GM21737 (cell line): ENCODE results near the gene BNC2.

Experiments
- ATAC-seq: cut with Tn5 transposase; IDR thresholded peaks from one replicate; pipeline ENCODE4 v1.9.1; 2021; ENCODE audit warnings: mild to moderate bottlenecking, moderate library complexity; ENCODE audit not compliant: unreplicated experiment

The BNC2 gene

DNA sequence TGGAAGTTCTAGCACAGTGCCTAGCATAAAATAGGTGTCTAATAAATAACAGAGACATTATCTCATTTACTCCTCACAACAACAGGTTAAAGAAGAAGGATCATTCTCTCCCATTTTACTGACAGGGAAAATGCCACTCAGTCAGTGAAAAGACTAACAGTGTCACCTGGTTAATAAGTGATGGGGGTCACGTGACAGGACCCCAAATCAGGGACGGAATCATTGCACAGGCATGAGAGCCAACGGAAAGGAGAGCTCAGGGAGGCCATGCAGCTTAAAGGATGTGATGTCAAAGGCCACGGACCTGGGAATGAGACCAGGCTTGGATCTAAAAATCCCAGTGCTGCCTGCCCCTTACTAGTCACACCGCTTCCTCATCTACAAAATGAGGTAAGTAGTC lies 101.2 kb downstream of the BNC2 start:
- ATAC-seq, result no peak

DNA sequence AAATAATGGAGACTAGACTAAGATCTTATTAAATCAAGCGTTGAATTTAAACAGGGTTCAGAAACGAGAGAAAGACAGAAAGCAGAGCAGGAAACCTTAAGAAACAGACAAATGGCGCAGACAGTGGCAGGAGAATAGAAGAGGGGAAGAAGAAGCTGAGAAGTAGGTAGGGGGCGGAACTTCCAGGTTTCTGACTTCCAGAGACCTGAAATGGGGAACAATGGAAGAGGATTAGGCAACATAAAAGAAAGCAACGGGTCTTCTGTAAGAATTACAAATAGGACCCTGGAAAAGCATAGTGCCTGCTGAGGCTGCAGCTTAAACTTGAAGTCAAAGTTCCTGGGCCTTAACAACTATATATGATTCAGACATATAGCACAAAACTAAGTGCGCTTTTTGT lies 101.7 kb downstream of the BNC2 start:
- no peak for ATAC-seq

DNA sequence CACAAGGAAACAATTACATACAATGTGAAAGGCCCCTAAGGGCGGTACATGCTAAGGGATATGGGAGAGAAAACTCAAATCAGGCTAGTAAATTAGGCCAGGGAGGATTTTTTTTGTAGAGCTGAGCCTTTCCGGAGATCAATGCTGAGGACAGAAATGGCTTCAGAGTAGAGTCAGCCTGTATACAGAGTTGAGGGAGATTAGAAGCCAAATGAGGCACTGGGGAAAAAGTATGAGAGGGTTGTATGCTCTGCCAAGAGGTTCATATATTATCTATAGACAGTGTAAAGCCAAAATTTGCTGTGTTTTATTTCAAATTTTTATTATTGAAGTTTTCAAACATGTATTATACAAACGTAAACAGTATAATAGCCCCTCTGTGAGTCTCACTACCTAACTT lies 103.1 kb downstream of the BNC2 start:
- no peak for ATAC-seq

DNA sequence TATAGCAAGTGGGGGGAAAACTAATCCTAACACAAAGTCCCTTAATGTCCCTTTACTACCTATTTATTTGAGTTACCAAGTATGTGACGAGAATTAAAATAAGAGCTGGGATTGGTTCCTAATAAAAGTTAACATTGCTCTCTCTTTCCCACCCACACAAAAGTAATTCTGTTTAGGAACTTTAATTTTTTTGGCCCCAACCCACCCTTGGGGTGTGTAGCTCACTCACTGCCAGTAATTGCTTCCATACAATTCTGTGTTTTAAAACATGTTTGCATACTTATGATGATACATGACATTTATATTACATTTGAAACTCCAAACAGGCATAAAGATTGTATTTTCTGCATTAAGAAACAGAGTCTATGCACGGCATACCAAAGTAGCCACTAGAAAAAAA lies 106.5 kb downstream of the BNC2 start:
- ATAC-seq, result no peak

DNA sequence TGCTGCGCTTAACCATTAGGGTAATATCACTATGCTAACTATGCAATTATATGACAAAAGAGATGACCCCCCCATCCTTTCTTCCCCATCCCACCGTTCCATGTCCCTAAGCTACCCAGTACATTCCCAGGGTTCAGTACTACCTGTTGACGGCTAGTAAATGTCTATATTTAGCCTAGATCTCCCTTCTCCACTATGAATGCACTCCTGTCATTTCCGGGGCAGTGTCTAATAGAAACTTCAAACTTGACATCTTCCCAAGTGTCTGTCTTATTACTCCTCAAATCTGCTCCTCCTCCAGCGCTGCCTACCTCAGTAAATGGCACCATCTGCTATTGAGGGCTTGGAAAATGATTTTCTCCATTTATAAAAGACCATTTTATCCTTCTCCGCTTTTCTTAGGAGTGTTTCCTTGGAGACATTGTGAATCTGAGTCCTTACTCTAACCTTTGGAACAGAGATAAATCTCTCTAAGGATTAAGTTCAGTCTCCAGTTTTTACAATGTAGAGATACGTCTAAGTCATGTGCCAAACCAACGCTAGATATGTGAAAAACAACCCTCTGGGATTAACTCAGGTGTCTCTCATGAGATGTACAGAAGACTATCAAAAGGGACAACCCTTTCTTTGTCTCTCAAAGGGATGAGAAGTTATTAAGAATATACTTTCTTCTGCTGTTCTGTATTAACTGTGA lies 114.9 kb downstream of the BNC2 start:
- ATAC-seq, result no peak

DNA sequence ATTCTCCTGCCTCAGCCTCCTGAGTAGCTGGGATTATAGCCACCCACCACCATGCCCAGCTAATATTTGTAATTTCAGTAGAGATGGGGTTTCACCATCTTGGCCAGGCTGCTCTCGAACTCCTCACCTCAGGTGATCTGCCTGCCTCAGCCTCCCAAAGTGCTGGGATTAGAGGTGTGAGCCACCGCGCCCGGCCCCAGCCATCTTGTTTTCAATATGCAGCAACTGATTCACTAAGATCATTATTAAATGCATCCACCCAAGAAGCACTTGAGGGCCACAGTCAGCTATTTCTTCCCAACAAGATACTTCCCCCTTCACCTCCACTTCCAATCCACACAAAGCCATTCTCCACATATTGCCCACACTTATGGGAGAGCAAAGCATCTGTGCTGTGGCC lies 115.8 kb downstream of the BNC2 start:
- no peak for ATAC-seq

DNA sequence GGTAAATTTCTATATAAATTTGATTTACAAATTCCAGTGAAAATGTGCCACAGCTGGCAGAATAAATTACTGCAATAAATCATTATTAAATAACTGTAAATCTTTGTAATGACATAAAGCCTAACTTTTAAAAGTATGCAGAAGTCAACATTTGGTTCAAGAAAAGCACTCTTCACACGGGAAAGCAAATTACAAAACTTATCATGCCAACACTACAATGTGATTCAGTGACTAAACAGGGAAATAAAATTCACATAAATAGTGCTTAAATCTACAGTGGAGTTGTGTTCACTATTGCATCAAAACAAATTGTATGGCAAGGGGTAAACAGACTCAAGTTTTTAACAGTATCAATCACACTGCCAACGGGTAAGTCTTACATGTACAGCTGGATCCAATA lies 117.2 kb downstream of the BNC2 start:
- ATAC-seq, result no peak

DNA sequence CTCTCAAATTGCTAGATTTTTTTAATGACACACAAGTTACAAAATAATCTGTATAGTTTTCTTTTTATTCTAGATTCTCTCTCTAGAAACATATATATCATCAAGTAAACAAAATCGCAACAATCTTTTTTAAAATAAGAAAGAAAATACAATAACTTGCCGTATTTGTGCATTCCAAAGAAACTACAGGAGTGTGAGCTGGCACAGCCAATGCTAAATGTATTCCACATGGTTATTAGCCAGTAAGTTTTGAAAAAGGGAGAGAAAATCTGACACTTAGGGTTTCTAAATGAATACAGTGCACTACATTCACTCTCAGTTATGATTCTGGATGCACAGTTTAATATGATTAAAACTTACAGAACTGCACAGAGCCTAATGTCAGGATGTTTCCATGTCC lies 117.9 kb downstream of the BNC2 start:
- ATAC-seq, result no peak

DNA sequence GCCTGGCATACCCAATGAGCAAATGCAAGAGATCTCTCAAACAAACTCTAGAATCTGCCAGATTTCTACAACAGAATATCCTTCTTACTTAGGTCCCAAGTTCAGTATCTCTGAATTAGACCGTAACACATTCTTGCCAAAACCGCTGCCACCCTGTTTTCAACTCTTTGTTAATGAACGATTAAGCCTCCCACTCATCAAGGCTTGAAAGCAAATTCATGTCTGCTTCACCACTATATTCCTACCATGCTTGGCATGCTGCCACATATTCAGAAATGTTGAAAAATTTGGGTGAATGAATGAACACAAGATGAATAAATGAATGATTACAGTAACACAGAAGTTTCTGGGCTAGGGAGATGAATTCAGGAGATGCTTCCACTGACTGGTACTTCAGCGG lies 119.9 kb downstream of the BNC2 start:
- no peak for ATAC-seq

DNA sequence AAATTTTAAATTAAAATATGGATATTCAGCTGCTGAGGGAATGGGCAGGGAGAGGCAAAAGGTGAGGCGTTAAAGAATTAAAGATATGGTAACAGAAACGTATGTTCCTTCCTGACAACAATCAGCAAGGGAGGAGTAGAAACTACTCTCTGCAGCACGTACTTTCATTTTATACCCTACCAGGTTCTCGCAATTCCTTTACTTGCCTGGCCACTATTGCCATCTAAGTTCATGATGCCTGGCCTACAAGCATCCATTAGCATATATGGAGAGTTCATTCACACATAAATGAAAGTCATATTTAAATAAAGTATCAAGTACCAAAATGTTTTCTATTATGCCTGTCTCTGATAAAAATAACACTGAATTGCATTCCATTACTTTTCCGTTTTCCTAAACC lies 125.1 kb downstream of the BNC2 start:
- no peak for ATAC-seq

DNA sequence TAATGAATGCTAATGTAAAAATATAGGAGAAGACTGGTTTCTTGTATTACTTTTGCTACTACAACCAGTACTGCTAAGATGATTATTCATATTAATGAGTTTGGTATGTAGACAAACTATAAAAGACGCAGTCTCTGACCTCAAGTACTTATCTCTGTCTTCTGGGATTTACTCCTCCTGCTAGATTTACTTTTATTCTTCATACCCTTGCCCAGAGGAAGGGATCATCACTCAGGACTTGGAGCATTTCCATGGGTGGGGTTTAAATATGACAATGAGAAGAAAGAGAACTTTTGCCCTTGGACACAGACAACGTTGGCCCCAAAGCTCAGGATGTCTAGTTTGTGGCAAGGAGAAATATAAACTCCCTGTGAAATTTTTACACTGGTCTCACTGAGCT lies 126.1 kb downstream of the BNC2 start:
- no peak for ATAC-seq

DNA sequence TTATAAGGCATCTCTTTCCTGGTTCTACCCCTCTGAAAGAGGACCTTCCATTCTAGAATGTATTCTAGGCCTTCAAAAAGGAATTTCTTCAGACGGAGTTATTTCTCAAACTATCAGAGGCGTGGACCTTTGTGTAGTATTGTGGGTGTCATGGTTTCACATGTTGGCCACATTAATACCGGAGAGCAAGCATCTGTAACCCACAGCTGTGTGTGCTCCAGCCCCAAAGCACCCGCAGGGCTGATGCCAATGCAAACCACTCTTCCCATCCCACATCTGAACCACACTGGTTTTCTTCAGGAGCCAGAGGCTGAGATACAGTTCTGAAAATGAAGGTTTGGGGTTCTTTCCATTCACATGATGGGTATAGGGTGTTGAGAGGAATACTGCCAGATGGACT lies 127.1 kb downstream of the BNC2 start:
- ATAC-seq, result no peak

DNA sequence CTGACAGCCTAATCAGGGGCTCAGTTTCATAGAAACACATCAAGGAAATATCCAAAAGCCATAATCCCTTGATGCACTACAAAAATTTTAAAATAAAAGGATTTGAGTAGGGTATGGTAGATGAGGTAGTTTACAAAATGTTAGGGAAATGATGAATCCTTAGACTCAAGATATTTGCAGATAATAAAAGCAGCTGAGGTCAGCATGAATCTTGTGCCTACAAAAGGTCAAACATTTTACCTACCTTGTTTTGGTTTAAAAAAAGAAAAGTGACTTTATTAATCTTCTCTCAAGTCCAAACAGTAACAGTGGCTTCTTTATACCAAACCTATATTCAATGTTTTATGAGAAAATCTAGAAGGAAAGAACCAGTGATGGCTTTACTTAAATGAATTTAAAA lies 135.5 kb downstream of the BNC2 start:
- no peak for ATAC-seq

DNA sequence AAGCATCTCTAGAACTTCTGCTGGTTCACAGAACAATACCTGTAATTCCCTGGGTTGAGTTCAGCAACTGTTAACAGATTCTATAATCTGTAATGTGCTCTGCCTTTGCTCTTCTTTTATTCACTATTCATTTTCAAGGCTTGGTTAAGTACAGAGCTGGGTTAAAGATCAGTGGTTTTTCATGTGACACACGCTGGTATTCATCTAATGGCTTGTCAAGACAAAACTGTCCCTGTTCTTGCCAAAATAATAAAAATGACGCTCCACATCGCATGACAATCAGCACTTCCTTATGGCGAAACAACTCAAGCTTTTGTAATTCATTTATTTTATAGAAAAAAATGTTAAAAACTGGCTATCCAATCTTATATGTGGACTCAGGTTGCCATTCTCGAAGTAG lies 137.9 kb downstream of the BNC2 start:
- no peak for ATAC-seq

DNA sequence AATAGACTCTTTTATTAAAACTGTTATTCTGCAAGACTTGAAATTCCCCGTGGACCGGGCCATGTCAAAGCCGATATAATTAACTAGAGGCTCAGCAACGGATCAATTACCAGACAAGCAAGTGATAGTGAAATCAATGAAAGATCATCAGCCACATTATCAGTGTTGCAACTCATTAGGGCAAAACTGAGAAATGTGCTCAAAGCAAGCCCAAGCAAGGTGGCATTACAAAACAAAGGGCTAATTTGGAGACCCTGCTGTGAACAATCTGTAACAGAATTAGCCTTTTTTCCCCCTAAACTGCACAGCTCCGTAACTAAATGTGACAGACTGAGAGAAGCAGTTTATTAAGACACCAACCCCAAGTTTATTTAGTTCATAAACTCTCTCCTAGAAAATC lies 140.3 kb downstream of the BNC2 start:
- ATAC-seq, result no peak

DNA sequence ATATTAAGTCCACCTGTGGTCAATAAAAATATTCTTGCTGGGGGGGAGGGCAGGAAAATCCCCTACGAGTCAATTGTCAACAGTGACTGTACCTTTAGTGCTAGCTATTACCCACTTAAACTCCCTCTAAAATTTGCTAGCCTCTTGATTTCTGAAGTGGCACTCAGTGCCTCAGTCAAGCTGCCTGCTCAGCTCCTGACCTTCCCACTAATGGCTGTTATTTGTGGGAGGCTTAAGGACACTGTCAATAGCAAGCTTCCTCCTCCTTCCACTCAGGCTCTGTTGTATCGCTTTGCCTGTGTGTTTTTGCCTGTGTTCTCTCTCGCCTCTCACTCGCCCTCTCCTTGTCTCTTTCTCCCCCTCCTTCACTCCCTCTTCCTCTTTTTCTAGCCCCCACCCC lies 140.8 kb downstream of the BNC2 start:
- ATAC-seq, result no peak

DNA sequence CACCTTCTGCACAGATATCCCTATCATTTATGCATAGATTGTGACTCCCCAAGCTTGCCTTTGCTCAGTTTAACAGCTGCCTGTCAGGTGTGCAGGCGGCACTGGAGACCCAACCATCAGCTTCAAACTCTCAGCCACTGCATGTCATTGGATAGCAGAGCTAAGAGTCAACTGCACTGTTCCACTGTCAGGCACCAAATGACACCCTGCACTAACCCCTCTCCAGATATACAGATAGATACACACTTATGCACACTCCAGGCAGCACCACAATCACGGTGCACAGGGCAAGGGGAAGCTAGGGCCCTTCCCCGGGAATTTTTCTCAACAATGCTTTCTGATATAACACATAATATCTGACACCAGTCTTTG lies 142.3 kb downstream of the BNC2 start:
- ATAC-seq, result no peak

DNA sequence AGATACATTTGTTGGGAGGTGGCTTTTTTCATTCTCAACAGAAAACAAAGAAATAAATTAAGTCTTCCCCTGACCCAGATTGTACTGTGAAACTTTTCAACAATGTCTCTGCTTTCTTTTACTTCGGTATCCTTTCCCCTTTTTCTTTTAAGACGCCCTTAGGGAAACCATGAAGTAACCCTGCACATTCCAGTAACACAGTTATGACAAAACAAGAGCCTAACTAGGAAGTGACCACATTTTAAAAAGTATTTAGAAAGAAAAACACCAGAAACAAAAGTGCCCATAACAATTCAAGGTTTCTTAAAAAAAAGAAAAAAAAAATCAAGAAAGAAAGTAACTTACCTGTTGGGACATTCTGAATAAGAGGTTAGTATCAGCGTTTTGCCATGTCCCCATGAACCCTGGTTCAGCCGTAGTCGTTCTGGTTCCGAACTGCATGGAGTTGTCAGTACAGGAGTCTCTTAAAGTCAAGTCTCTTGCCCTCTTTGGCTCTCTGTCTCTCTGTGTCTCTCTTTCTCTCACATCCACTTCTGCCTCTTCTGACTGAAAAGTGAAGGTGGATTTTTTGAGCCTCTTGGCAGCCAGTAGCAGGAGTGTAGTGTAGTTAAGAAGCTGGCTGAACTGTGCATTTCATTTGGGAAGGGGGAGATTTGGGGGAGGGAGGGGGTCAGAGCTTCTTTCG lies 142.9 kb downstream of the BNC2 start:
- no peak for ATAC-seq

DNA sequence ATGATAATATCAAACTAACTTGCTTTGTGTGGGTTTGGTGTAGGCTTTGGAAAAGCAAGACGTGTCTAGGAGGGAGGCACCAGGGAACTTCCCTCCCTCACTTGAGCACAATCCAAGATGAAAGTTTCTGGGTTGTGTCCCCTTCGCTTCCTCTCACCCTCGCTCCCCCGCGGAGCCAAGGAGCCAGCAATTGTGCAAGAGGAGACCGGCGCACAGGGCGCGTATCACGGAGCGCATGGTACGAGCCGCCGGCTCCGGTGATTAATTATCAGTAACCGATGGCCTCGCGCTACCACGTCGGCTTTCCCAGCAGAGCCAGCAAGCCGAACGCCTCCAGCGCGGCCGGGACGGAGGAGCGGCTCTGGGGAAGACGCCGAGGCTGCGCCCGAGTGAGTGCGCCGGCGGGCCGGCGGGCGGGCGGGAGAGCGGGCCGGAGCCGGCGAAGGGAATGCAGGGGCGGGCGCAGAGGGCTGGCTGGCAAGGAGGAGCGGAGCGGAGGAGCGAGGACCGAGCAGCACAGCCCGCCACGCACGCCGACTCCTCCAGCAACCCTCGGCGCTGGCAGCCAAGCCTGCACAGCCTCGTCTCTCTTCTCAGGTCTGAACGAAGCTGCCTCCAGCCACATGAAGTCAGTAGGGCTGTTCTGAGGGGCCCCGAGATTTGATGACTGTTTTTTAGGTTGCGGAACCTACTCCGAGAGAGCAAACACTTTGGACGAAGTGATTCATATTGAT lies 143.6 kb downstream of the BNC2 start:
- ATAC-seq, result no peak

DNA sequence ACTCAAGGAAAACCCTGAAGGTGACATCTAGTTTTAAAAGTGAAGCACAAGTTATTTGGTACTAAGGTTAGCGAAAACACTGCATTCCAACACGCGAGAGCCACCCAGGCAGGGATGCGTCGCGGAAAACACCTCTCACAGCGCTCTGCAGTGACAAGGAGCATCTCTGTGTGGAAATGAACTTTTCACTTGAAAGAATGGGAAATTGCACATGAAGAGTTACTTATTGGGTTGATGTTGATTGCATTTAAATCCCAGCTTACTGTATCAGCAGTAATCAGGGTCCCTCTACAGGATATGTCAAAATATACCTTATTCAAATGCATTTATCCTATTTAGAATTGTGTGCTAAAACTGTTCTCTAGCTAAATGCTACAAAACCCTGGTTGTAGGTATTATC lies 144.4 kb downstream of the BNC2 start:
- ATAC-seq, result no peak

DNA sequence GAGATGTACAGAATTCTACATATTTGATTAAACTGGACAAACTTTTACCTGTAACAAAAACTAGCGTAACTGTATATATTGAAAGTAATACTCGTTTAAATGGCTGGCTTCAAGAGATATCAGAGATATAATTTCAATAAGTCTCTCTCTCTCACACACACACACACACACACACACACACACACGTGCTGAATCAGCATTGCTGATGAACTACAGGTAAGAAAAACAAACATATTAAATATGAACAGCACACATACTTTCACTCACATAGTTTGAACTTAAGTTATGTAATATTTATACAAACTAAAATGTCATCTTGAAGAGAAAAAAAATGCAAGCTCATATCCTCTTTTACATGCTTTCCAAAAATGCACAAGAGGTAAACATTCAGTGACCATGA lies 145.4 kb downstream of the BNC2 start:
- ATAC-seq, result no peak

DNA sequence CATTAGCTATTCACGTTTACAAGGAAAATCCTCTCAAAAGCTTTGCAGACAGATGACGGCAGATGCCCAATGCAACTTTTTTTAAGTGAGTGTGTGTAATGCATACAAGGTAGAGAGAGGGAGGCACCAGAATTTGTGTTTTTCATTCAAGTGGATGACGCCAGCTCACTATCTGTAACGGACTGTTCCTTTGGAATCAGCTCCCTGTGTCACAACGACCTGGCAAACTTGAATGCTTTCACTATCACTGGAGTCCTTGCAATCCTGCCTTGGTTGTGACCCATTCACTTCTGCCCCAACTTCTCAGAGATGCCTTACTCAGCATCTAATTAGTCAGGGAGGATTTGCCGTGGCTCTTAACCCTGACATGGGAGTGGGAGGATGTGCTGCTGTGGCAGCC lies 148.5 kb downstream of the BNC2 start:
- no peak for ATAC-seq
